ENCODE data around the gene SNAP29. TPM values are rescaled to one million over a fixed set of nuclear protein-coding genes. Genes with fewer than 3 reads are reported as not detected.

The SNAP29 gene
- total and polyA plus RNA-seq, 2 experiments from 2014 or later, result 8.2 to 22.9 TPM

DNA sequence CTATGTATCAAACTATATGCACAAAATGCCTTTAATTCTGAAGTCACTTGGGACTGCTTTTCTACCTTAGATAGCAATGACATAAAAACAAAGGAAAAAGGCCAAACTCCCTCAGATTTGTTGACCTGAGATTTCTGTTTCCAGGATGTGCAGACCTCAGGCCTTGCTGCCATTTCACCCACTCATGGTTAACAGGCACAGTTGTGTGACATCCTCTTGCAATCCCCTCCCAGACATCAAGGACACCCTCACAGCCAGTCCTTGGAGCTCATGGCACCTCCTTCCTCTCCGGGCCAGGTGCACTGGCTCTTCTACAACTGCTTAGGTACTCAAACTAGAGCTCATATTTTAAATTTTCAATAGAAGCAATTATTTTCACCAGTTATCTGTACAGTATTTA is 47.6 kb upstream of the SNAP29 start:
- Histone ChIP-seq H3K27me3 (ENCODE audit: insufficient read depth) (no peaks in the 10 kb centered on the region), H2AFZ (no peak overlapping the region), H3F3A (replicated peaks; ENCODE audit: low read depth) (no peaks in the 10 kb centered on the region), H4K20me1 (replicated peaks; ENCODE audit: insufficient read depth) (no peaks in the 10 kb centered on the region), H3K4me1 (ENCODE audit: insufficient read depth) (no peaks in the 10 kb centered on the region), H3K4me3 (no peak overlapping the region), H3K36me3 (ENCODE audit: insufficient read depth) (no peaks in the 10 kb centered on the region), H3K27ac (ENCODE audit: low read depth) (no peak overlapping the region), H3K9me2 (ENCODE audit: insufficient read depth) (no peaks in the 10 kb centered on the region), H3K79me2 (replicated peaks; ENCODE audit: insufficient read depth) (no peaks in the 10 kb centered on the region), H3K4me2 (no peak overlapping the region)
- TF ChIP-seq, protein P1, sequence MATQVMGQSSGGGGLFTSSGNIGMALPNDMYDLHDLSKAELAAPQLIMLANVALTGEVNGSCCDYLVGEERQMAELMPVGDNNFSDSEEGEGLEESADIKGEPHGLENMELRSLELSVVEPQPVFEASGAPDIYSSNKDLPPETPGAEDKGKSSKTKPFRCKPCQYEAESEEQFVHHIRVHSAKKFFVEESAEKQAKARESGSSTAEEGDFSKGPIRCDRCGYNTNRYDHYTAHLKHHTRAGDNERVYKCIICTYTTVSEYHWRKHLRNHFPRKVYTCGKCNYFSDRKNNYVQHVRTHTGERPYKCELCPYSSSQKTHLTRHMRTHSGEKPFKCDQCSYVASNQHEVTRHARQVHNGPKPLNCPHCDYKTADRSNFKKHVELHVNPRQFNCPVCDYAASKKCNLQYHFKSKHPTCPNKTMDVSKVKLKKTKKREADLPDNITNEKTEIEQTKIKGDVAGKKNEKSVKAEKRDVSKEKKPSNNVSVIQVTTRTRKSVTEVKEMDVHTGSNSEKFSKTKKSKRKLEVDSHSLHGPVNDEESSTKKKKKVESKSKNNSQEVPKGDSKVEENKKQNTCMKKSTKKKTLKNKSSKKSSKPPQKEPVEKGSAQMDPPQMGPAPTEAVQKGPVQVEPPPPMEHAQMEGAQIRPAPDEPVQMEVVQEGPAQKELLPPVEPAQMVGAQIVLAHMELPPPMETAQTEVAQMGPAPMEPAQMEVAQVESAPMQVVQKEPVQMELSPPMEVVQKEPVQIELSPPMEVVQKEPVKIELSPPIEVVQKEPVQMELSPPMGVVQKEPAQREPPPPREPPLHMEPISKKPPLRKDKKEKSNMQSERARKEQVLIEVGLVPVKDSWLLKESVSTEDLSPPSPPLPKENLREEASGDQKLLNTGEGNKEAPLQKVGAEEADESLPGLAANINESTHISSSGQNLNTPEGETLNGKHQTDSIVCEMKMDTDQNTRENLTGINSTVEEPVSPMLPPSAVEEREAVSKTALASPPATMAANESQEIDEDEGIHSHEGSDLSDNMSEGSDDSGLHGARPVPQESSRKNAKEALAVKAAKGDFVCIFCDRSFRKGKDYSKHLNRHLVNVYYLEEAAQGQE (IDR thresholded peaks at IDR 0.05; ENCODE audit: unreplicated experiment), result no peak
- TF ChIP-seq EZH2 (IDR thresholded peaks at IDR 0.05; ENCODE audit: low read depth, unreplicated experiment) (no peak), CREB1 (CRISPR knock-in tag; IDR thresholded peaks at IDR 0.05; ENCODE audit: low read depth) (no peak), ZNF114 (CRISPR knock-in tag; IDR thresholded peaks at IDR 0.05) (no peak), STAT1 (IDR thresholded peaks at IDR 0.05; ENCODE audit: unreplicated experiment) (no peak)
- Mint-ChIP-seq H3K27me3 (ENCODE audit: insufficient read depth, low read depth, poor library complexity) (peaks cover 2% of the 10 kb centered on the region), H3K27ac (no peak overlapping the region), H3K4me1 (no peaks in the 10 kb centered on the region; the same call in 2 of the 3 replicates), H3K4me3 (no peak overlapping the region), H3K36me3 (ENCODE audit: low read depth) (peaks cover 20% of the 10 kb centered on the region; the same call in 2 of the 3 replicates), H3K9me3 (no peaks in the 10 kb centered on the region)
- ATAC-seq (no peak), DNase-seq (ENCODE audit: low spot score) (no peak)

DNA sequence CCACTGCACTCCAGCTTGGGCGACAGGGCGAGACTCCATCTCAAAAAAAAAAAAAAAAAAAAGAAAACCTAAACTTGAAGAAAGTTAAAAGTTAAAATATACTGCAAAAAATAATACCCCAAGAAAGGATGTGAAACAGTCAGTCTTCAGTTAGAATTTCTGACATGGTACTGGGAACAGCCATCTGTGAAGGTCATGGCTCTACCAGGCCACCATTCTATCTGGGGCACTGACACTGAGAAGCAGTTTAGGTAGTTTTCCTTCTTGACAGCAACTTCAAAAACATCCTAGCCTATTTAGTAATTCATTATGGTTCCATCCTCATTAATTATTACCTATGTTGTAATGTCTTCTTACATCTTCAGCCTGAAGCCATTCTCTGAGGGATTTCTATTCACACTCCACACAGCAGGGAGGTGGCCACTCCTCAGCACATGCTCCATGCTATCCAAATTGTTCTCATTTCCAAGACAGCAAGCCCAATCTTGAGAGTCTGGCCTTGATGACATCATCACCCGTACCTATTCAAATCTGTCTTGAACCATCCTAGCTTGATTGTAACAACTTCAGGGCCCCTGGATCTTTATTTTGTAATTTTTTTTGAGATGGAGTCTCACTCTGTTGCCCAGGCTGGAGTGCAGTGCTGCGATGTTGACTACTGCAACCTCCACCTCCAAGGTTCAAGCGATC is 46.7 kb upstream of the SNAP29 start:
- Histone ChIP-seq H3K36me3 (ENCODE audit: insufficient read depth) (no peaks in the 10 kb centered on the region), H4K20me1 (replicated peaks; ENCODE audit: insufficient read depth) (no peaks in the 10 kb centered on the region), H3K4me2 (no peak overlapping the region), H3F3A (replicated peaks; ENCODE audit: low read depth) (no peaks in the 10 kb centered on the region), H3K4me1 (ENCODE audit: insufficient read depth) (no peaks in the 10 kb centered on the region), H2AFZ (no peak overlapping the region), H3K9me2 (ENCODE audit: insufficient read depth) (no peaks in the 10 kb centered on the region), H3K27ac (ENCODE audit: low read depth) (no peak overlapping the region), H3K27me3 (ENCODE audit: insufficient read depth) (no peaks in the 10 kb centered on the region), H3K79me2 (replicated peaks; ENCODE audit: insufficient read depth) (no peaks in the 10 kb centered on the region), H3K4me3 (no peak overlapping the region)
- Mint-ChIP-seq H3K36me3 (ENCODE audit: low read depth) (peaks cover 16% of the 10 kb centered on the region; the same call in 2 of the 3 replicates), H3K27ac (no peak overlapping the region), H3K4me3 (no peak overlapping the region), H3K9me3 (no peaks in the 10 kb centered on the region), H3K4me1 (no peaks in the 10 kb centered on the region; the same call in 2 of the 3 replicates), H3K27me3 (ENCODE audit: insufficient read depth, low read depth, poor library complexity) (peaks cover 3% of the 10 kb centered on the region)
- DNase-seq (ENCODE audit: low spot score) (no peak), ATAC-seq (no peak)
- no peak for TF ChIP-seq ZNF331 (CRISPR knock-in tag; IDR thresholded peaks at IDR 0.05; ENCODE audit: low read depth)
- TF ChIP-seq CREB1 (CRISPR knock-in tag; IDR thresholded peaks at IDR 0.05; ENCODE audit: low read depth), result no peak

All from GM23338 (cell line).